Ramos (cell line): ENCODE data around the gene PI4KB.

Experiments
- in situ Hi-C: fragments of 300-500 bp; cut with MboI; formaldehyde crosslinking; loops from one replicate; pipeline ENCODE4 v1.14.3; 2022; ENCODE audit warnings: low sequenced_read_pairs; ENCODE audit not compliant: unreplicated experiment

The PI4KB gene

GRCh38 chr1:151346769-151347522, 19.7 kb upstream of the PI4KB start, which contains the start of gene RFX5:
Gene RFX5 (minus strand): TSS chr1:151347252. CDS start chr1:151346320, 932 bp downstream.
- in situ Hi-C loops, result no loop called here

- in situ Hi-C loops, result no loop called here
Observed at GRCh38 chr1:151346082-151346768, 19.0 kb upstream of the PI4KB start.

- in situ Hi-C loops, result no loop called here
Observed at GRCh38 chr1:151344291-151344690, 17.1 kb upstream of the PI4KB start.

- in situ Hi-C loops, result no loop called here
Observed at GRCh38 chr1:151343587-151343986, 16.4 kb upstream of the PI4KB start.

- in situ Hi-C loops, result no loop called here
Observed at GRCh38 chr1:151342569-151342968, 15.4 kb upstream of the PI4KB start.

- in situ Hi-C loops, result no loop called here
Observed at GRCh38 chr1:151342021-151342420, 14.8 kb upstream of the PI4KB start.

GRCh38 chr1:151340870-151341754, 13.9 kb upstream of the PI4KB start:
- in situ Hi-C loops, result no loop called here

- in situ Hi-C loops, result no loop called here
Observed at GRCh38 chr1:151336556-151336955, 9.3 kb upstream of the PI4KB start.

- in situ Hi-C loops, result no loop called here
Observed at GRCh38 chr1:151334822-151335221, 7.6 kb upstream of the PI4KB start.

GRCh38 chr1:151327903-151328674, 873 bp upstream of the PI4KB start:
- in situ Hi-C loops, result no loop called here

GRCh38 chr1:151326619-151327222, 495 bp downstream of the PI4KB start:
- in situ Hi-C loops, result no loop called here

GRCh38 chr1:151325646-151326429, 1.4 kb downstream of the PI4KB start:
- in situ Hi-C loops, result no loop called here

- in situ Hi-C loops, result no loop called here
Observed at GRCh38 chr1:151325231-151325630, 2.0 kb downstream of the PI4KB start.

- in situ Hi-C loops, result no loop called here
Observed at GRCh38 chr1:151324390-151324930, 2.8 kb downstream of the PI4KB start.

- in situ Hi-C loops, result no loop called here
Observed at GRCh38 chr1:151318975-151319374, 8.2 kb downstream of the PI4KB start.

GRCh38 chr1:151315565-151316235, 11.5 kb downstream of the PI4KB start:
- in situ Hi-C loops, result no loop called here

GRCh38 chr1:151314137-151314875, 12.9 kb downstream of the PI4KB start:
- in situ Hi-C loops, result no loop called here
